GM18502 (cell line): ENCODE data around the gene SRPX.

Experiments
- ATAC-seq: cut with Tn5 transposase; IDR thresholded peaks from one replicate; pipeline ENCODE4 v1.9.1; 2021; ENCODE audit warnings: mild to moderate bottlenecking; ENCODE audit not compliant: unreplicated experiment, poor library complexity

The SRPX gene

DNA sequence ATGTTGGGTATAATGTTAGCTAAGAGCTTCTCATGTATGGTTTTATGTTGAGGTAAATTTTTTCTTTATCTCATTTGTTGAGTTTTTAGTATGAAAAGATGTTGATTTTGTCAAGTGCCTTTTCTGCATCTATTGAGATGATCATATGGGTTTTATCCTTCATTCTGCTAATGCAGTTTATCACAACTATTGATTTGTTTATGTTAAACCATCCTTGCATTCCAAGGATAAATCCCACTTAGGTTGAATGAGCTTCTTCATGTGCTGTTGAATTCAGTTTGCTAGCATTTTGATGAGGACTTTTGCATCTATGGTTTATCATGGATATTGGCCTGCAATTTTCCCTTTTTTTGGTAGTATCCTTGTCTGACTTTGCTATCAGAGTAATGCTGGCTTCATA, 121.0 kb downstream of the SRPX start:
- ATAC-seq = no peak
